Esophagus squamous epithelium (tissue), 5 donors: Measurements from ENCODE around the gene BCL11B. TPM values are rescaled to one million over a fixed set of nuclear protein-coding genes. Genes with fewer than 3 reads are reported as not detected.

Experiments
- DNase-seq: peaks from one replicate; lab custom pipeline; 2025; lab: John Stamatoyannopoulos, UW
- H3K27ac ChIP-seq, 4 donors: fragments of 200-600 bp; sonication (generic); one replicate each; pipeline ENCODE4 v1.5.1; 2016 to 2019; ENCODE audit warnings: mild to moderate bottlenecking in 1 of 4
- H3K27me3 ChIP-seq, 4 donors: fragments of 200-600 bp; sonication (generic); 1 replicate in 3 of 4; 2 replicates in 1 of 4; pipeline versions ENCODE4 v1.5.1 to v1.6.0; 2017 to 2021; ENCODE audit warnings: antibody characterized with exemption in 1 of 4
- H3K36me3 ChIP-seq, 3 donors: fragments of 200-600 bp; sonication (generic); one replicate each; pipeline ENCODE4 v1.5.1; 2016 to 2019
- H3K4me1 ChIP-seq, 3 donors: fragments of 200-600 bp; sonication (generic); one replicate each; pipeline ENCODE4 v1.5.1; 2017 to 2019
- H3K4me3 ChIP-seq, 4 donors: fragments of 200-600 bp; sonication (generic); 1 replicate in 3 of 4; 2 replicates in 1 of 4; pipeline ENCODE4 v1.5.1; 2016 to 2019; ENCODE audit warnings: mild to moderate bottlenecking in 2 of 4, moderate library complexity in 1 of 4
- H3K9me3 ChIP-seq, 3 donors: fragments of 200-600 bp; sonication (generic); one replicate each; pipeline ENCODE4 v1.5.1; 2016 to 2019
- CTCF ChIP-seq, 6 experiments: fragments of 450-650 bp in 4 of 6; fragments of 200-600 bp in 2 of 6; sonication (generic) in 2 of 6; IDR thresholded peaks; one replicate each; pipeline ENCODE4 v1.5.1; 2016 to 2019; ENCODE audit warnings: antibody characterized with exemption in 6 of 6, mild to moderate bottlenecking in 4 of 6, moderate library complexity in 4 of 6
- POLR2A ChIP-seq, 4 donors: fragments of 450-650 bp; IDR thresholded peaks; one replicate each; pipeline ENCODE4 v1.6.1; 2017; ENCODE audit warnings: antibody characterized with exemption in 4 of 4, mild to moderate bottlenecking in 4 of 4, moderate library complexity in 3 of 4
- WGBS, 2 donors: methylation state at CpG; one replicate each; pipeline ENCODE4 v1.1.5; 2018; 5-methylcytosine and 5-hydroxymethylcytosine counted together
- intact Hi-C: fragments of 100-400 bp; cut with DNase I; formaldehyde crosslinking; loops from one replicate; pipeline ENCODE4 v1.15.0; 2022
- total RNA-seq, 4 donors: library from RNA; depleted of rRNA; stranded (reverse); fragments of >200 nt; gene quantifications; one replicate each; pipeline ENCODE4 v1.1.0, GENCODE V29; 2016
- donor health status: DM: yes; HTN: yes; CAD: no.

The BCL11B gene
- total RNA-seq, 4 donors from 2014 or later, result 10.1 to 19.3 (median 12.9) TPM

DNA sequence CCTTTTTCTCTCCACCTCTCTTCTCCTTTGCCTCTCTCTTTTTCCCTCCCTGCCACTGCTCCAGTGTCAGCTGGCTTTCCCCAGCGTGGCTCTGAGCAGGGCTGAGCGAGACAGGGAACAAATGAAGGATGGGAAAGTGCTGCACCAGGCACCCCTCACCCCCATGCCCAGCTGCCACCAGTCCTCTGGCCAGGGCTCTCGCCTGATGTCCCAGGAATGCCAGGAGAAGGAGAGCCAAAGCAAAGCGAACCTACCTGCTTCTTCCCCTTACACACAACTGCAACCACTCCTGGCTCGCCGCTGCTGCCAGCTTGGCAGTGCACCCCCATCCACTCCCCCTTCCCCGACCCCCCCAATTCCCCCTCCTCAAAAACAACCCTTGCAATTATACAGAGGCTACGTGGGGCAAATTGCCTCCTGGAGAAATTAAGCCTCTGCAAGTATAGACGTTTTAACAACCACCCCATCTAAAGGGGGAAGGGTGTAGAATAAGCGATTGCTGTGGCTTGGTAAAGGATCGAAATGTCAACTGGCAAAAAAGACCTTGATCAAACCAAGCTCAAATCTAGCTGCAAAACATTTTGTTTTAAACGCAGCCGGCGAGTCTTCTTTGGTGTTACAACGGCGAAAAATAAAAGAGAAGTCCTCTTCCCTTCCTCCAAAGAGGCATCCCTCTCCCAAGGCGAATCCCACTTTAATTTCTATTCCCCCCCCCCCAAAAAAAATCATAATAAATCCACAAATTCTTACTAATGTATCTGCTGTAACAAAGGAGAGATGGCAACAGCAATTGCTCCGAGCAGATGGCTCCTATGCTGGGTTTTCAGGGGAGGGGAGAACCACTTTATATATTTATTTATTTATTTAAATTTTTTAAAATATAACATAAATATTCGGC lies 2.9 kb downstream of the BCL11B start:
- H3K4me1 ChIP-seq, result peaks cover 22 to 100% (median 22%) of the 10 kb centered on the region in 3 donors
- TF ChIP-seq POLR2A (IDR thresholded peaks at IDR 0.05), result no peak
- 3 to 7% methylated on average over 16 to 18 of the region's 19 CpGs for WGBS, 2 donors
- H3K27ac ChIP-seq, result peak overlapping the region; percentile 70 to 92 (median 88)
- H3K4me3 ChIP-seq, result peak overlapping the region; percentile 65 to 90 (median 80)
- DNase-seq, result no peak
- peaks cover 0 to 78% (median 0%) of the 10 kb centered on the region in 4 donors for H3K27me3 ChIP-seq
- intact Hi-C loops, result no loop called here
- H3K36me3 ChIP-seq, result no peaks in the 10 kb centered on the region
- H3K9me3 ChIP-seq, result no peaks in the 10 kb centered on the region

DNA sequence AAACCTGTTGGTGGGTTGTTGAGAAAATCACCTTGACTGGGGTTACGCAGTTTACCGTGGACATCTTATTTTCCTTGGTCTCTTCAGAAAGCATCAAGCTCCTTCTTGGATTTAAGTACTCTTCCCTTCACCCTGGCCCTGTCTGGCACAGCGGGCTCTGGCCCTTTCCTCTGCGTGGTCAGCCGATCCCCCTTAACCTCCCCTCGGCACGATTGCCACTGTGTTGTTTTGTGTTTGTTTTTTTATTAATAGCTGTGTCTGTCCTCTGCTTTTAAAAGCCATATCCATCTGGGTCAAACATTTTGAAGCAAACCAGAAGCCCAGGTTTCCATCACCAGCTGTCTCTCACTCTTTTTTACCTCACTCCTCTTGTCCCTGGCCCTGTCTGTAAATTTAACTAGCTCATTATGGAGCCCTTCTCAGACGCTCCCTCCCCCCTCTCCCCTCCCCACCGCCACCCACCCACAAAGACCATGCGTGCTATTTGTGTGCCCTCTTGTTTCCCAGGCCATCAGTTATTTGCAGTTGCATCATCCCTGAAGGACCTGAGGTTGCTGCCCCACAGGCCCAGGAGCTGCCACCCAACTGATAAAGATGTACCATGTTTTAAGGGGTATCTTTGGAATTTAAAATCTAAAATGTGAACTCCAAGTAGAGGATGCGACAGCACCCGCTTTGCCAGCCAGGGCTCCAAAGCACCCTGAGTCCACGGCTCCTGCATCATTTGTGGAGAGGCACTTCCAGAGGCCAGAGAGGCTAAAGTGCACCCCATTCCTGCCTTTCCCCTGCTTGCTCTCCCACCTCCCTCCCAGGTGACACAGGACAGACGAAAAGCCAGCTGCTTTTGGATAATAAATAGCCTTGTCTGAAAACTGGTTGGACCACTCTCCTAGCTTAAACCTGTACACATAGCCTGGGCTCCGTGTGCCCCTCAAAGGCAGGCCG lies 3.9 kb downstream of the BCL11B start:
- no peak for DNase-seq
- Histone ChIP-seq H3K27ac (peak overlapping the region; percentile 70 to 92 (median 88)), H3K4me1 (peaks cover 13 to 100% (median 15%) of the 10 kb centered on the region in 3 donors), H3K9me3 (no peaks in the 10 kb centered on the region), H3K36me3 (no peaks in the 10 kb centered on the region), H3K4me3 (peak overlapping the region; percentile 65 to 90 (median 80)), H3K27me3 (peaks cover 0 to 74% (median 0%) of the 10 kb centered on the region in 4 donors)
- TF ChIP-seq CTCF (IDR thresholded peaks at IDR 0.05) (no peak), POLR2A (IDR thresholded peaks at IDR 0.05) (no peak)
- intact Hi-C loops, result no loop called here
- WGBS, 2 donors, result 15 to 24% methylated on average over 14 to 16 of the region's 16 CpGs

DNA sequence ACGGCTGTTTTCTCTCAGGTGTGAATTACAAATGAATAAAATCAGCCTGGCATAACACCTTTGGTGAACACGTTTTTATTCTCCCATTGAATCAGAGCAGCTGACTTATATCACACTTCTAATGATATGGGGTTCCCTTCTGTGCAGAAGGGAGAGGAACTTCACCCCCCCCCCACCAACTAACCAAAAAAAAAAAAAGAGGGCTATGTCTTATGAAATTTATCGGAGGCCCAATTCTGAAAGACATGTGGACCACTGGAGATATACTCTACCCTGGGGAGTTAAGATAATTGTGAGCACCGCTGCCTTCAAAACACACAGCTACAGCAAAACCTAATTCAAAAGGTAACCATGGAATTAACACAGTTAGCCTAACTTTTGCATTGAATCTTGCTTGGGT lies 4.6 kb downstream of the BCL11B start:
- H3K9me3 ChIP-seq, result no peaks in the 10 kb centered on the region
- intact Hi-C loops, result no loop called here
- DNase-seq, result no peak
- no peaks in the 10 kb centered on the region for H3K36me3 ChIP-seq
- peak overlapping the region; percentile 70 to 92 (median 88) for H3K27ac ChIP-seq
- peaks cover 6 to 100% (median 9%) of the 10 kb centered on the region in 3 donors for H3K4me1 ChIP-seq
- 20 to 48% methylated on average over 4 of the region's 4 CpGs for WGBS, 2 donors
- TF ChIP-seq CTCF (IDR thresholded peaks at IDR 0.05), result no peak
- peak overlapping the region in 3 of 4 donors; percentile 4 to 82 (median 79) for H3K4me3 ChIP-seq
- H3K27me3 ChIP-seq, result peaks cover 0 to 72% (median 0%) of the 10 kb centered on the region in 4 donors

GRCh38 chr14:99266181-99267178 lies 5.5 kb downstream of the BCL11B start:
- Histone ChIP-seq H3K4me3 (peak overlapping the region in 3 of 4 donors; percentile 4 to 39 (median 31)), H3K27me3 (peaks cover 0 to 69% (median 0%) of the 10 kb centered on the region in 4 donors), H3K9me3 (no peaks in the 10 kb centered on the region), H3K4me1 (peaks cover 10 to 100% (median 11%) of the 10 kb centered on the region in 3 donors), H3K27ac (peak overlapping the region; percentile 11 to 92 (median 66)), H3K36me3 (no peaks in the 10 kb centered on the region)
- WGBS, 2 donors, result 11 to 13% methylated on average over 31 of the region's 31 CpGs
- DNase-seq, result no peak
- TF ChIP-seq CTCF (IDR thresholded peaks at IDR 0.05), result peak; percentile 81 to 100 (median 98)
- TF ChIP-seq POLR2A (IDR thresholded peaks at IDR 0.05), result no peak
- intact Hi-C loops, result no loop called here
